Measurements from ENCODE around the gene CACNB2. TPM values are rescaled to one million over a fixed set of nuclear protein-coding genes. Genes with fewer than 3 reads are reported as not detected.

Gene CACNB2
- total and polyA plus RNA-seq, 4 experiments from 2014 or later, result 0.36 to 0.81 TPM; not detected in 2

GRCh38 chr10:18352175-18352574, 212.0 kb downstream of the CACNB2 start:
- POLR2A ChIA-PET (ENCODE audit: partially characterized antibody), result no interaction called here
- H3K27me3 ChIP-seq (ENCODE audit: insufficient read depth, low read length), result no peaks in the 10 kb centered on the region
- Mint-ChIP-seq H3K9me3 (peaks cover 0 to 2% (median 0%) of the 10 kb centered on the region in 8 donors), H3K4me1 (no peaks in the 10 kb centered on the region), H3K27me3 (peaks cover 0 to 4% of the 10 kb centered on the region in 2 donors), H3K27ac (no peak overlapping the region), H3K4me3 (no peak overlapping the region), H3K36me3 (no peaks in the 10 kb centered on the region)
- CTCF ChIA-PET (ENCODE audit: partially characterized antibody), result no interaction called here
- DNase-seq, result no peak
- no peak overlapping the region for H3K4me3 ChIP-seq (ENCODE audit: low read length in 2 of 2)
- intact Hi-C loops (cut with micrococcal nuclease), result no loop called here
- no peak overlapping the region for H3K27ac ChIP-seq (ENCODE audit: low read depth, low read length)
- no peaks in the 10 kb centered on the region for H3K9me3 ChIP-seq (ENCODE audit: control insufficient read depth in 1 of 2, low read length in 2 of 2)
- H3K36me3 ChIP-seq (ENCODE audit: insufficient read depth, low read length), result no peaks in the 10 kb centered on the region
- H3K4me1 ChIP-seq (ENCODE audit: insufficient read depth, low read length), result no peaks in the 10 kb centered on the region

- Mint-ChIP-seq H3K27ac (no peak overlapping the region), H3K36me3 (no peaks in the 10 kb centered on the region), H3K4me3 (no peak overlapping the region), H3K27me3 (peaks cover 3% of the 10 kb centered on the region in 2 donors), H3K9me3 (peaks cover 0 to 4% (median 0%) of the 10 kb centered on the region in 8 donors), H3K4me1 (no peaks in the 10 kb centered on the region)
- CTCF ChIA-PET (ENCODE audit: partially characterized antibody), result no interaction called here
- POLR2A ChIA-PET (ENCODE audit: partially characterized antibody), result no interaction called here
- intact Hi-C loops (cut with micrococcal nuclease), result no loop called here
- no peak overlapping the region for H3K27ac ChIP-seq (ENCODE audit: low read depth, low read length)
- H3K36me3 ChIP-seq (ENCODE audit: insufficient read depth, low read length), result no peaks in the 10 kb centered on the region
- no peaks in the 10 kb centered on the region for H3K27me3 ChIP-seq (ENCODE audit: insufficient read depth, low read length)
- no peaks in the 10 kb centered on the region for H3K9me3 ChIP-seq (ENCODE audit: control insufficient read depth in 1 of 2, low read length in 2 of 2)
- H3K4me3 ChIP-seq (ENCODE audit: low read length in 2 of 2), result no peak overlapping the region
- no peak for DNase-seq
- no peaks in the 10 kb centered on the region for H3K4me1 ChIP-seq (ENCODE audit: insufficient read depth, low read length)
Measured at GRCh38 chr10:18359812-18360211, 219.6 kb downstream of the CACNB2 start.

- Histone ChIP-seq H3K36me3 (ENCODE audit: insufficient read depth, low read length) (no peaks in the 10 kb centered on the region), H3K9me3 (ENCODE audit: control insufficient read depth in 1 of 2, low read length in 2 of 2) (no peaks in the 10 kb centered on the region), H3K4me3 (ENCODE audit: low read length in 2 of 2) (no peak overlapping the region), H3K27me3 (ENCODE audit: insufficient read depth, low read length) (no peaks in the 10 kb centered on the region), H3K4me1 (ENCODE audit: insufficient read depth, low read length) (no peaks in the 10 kb centered on the region), H3K27ac (ENCODE audit: low read depth, low read length) (no peak overlapping the region)
- DNase-seq, result no peak
- no peak overlapping the region for H3K4me3 Mint-ChIP-seq
- H3K27ac Mint-ChIP-seq, result no peak overlapping the region
- H3K4me1 Mint-ChIP-seq, result no peaks in the 10 kb centered on the region
- intact Hi-C loops (cut with micrococcal nuclease), result no loop called here
- ChIA-PET CTCF (ENCODE audit: partially characterized antibody) (no interaction called here), POLR2A (ENCODE audit: partially characterized antibody) (no interaction called here)
- H3K27me3 Mint-ChIP-seq, result peaks cover 0 to 3% of the 10 kb centered on the region in 2 donors
- no peaks in the 10 kb centered on the region for H3K36me3 Mint-ChIP-seq
- H3K9me3 Mint-ChIP-seq, result peaks cover 0 to 4% (median 0%) of the 10 kb centered on the region in 8 donors
Measured at GRCh38 chr10:18362892-18363291, 222.7 kb downstream of the CACNB2 start.

GRCh38 chr10:18364987-18365775, 225.0 kb downstream of the CACNB2 start:
- Histone ChIP-seq H3K27me3 (ENCODE audit: insufficient read depth, low read length) (no peaks in the 10 kb centered on the region), H3K9me3 (ENCODE audit: control insufficient read depth in 1 of 2, low read length in 2 of 2) (no peaks in the 10 kb centered on the region), H3K27ac (ENCODE audit: low read depth, low read length) (no peak overlapping the region), H3K4me3 (ENCODE audit: low read length in 2 of 2) (no peak overlapping the region), H3K4me1 (ENCODE audit: insufficient read depth, low read length) (no peaks in the 10 kb centered on the region), H3K36me3 (ENCODE audit: insufficient read depth, low read length) (no peaks in the 10 kb centered on the region)
- H3K4me1 Mint-ChIP-seq, result no peaks in the 10 kb centered on the region
- intact Hi-C loops (cut with micrococcal nuclease), result no loop called here
- peaks cover 0 to 4% (median 0%) of the 10 kb centered on the region in 8 donors for H3K9me3 Mint-ChIP-seq
- no peak overlapping the region for H3K27ac Mint-ChIP-seq
- H3K36me3 Mint-ChIP-seq, result no peaks in the 10 kb centered on the region
- peaks cover 0 to 3% of the 10 kb centered on the region in 2 donors for H3K27me3 Mint-ChIP-seq
- no peak for DNase-seq
- CTCF ChIA-PET (ENCODE audit: partially characterized antibody), result no interaction called here
- no peak overlapping the region for H3K4me3 Mint-ChIP-seq
- POLR2A ChIA-PET (ENCODE audit: partially characterized antibody), result no interaction called here

- Mint-ChIP-seq H3K4me3 (no peak overlapping the region), H3K4me1 (no peaks in the 10 kb centered on the region), H3K27ac (no peak overlapping the region), H3K36me3 (no peaks in the 10 kb centered on the region), H3K27me3 (peaks cover 0 to 3% of the 10 kb centered on the region in 2 donors), H3K9me3 (peaks cover 0 to 4% (median 0%) of the 10 kb centered on the region in 8 donors)
- Histone ChIP-seq H3K27ac (ENCODE audit: low read depth, low read length) (no peak overlapping the region), H3K4me3 (ENCODE audit: low read length in 2 of 2) (no peak overlapping the region), H3K27me3 (ENCODE audit: insufficient read depth, low read length) (no peaks in the 10 kb centered on the region), H3K4me1 (ENCODE audit: insufficient read depth, low read length) (no peaks in the 10 kb centered on the region), H3K36me3 (ENCODE audit: insufficient read depth, low read length) (no peaks in the 10 kb centered on the region), H3K9me3 (ENCODE audit: control insufficient read depth in 1 of 2, low read length in 2 of 2) (no peaks in the 10 kb centered on the region)
- no peak for DNase-seq
- intact Hi-C loops (cut with micrococcal nuclease), result no loop called here
- POLR2A ChIA-PET (ENCODE audit: partially characterized antibody), result no interaction called here
- CTCF ChIA-PET (ENCODE audit: partially characterized antibody), result no interaction called here
Measured at GRCh38 chr10:18367840-18368239, 227.6 kb downstream of the CACNB2 start.

GRCh38 chr10:18368273-18368672, 228.0 kb downstream of the CACNB2 start:
- POLR2A ChIA-PET (ENCODE audit: partially characterized antibody), result no interaction called here
- no peak overlapping the region for H3K4me3 ChIP-seq (ENCODE audit: low read length in 2 of 2)
- no peak overlapping the region for H3K4me3 Mint-ChIP-seq
- no peak overlapping the region for H3K27ac Mint-ChIP-seq
- H3K4me1 Mint-ChIP-seq, result no peaks in the 10 kb centered on the region
- no peaks in the 10 kb centered on the region for H3K36me3 Mint-ChIP-seq
- H3K9me3 ChIP-seq (ENCODE audit: control insufficient read depth in 1 of 2, low read length in 2 of 2), result no peaks in the 10 kb centered on the region
- H3K9me3 Mint-ChIP-seq, result peaks cover 0 to 4% (median 0%) of the 10 kb centered on the region in 8 donors
- peaks cover 0 to 3% of the 10 kb centered on the region in 2 donors for H3K27me3 Mint-ChIP-seq
- CTCF ChIA-PET (ENCODE audit: partially characterized antibody), result no interaction called here
- H3K36me3 ChIP-seq (ENCODE audit: insufficient read depth, low read length), result no peaks in the 10 kb centered on the region
- DNase-seq, result no peak
- intact Hi-C loops (cut with micrococcal nuclease), result no loop called here
- no peaks in the 10 kb centered on the region for H3K27me3 ChIP-seq (ENCODE audit: insufficient read depth, low read length)
- H3K4me1 ChIP-seq (ENCODE audit: insufficient read depth, low read length), result no peaks in the 10 kb centered on the region
- H3K27ac ChIP-seq (ENCODE audit: low read depth, low read length), result no peak overlapping the region

- ChIA-PET POLR2A (ENCODE audit: partially characterized antibody) (no interaction called here), CTCF (ENCODE audit: partially characterized antibody) (no interaction called here)
- H3K4me3 ChIP-seq (ENCODE audit: low read length in 2 of 2), result no peak overlapping the region
- H3K4me1 Mint-ChIP-seq, result no peaks in the 10 kb centered on the region
- no peaks in the 10 kb centered on the region for H3K36me3 ChIP-seq (ENCODE audit: insufficient read depth, low read length)
- H3K4me3 Mint-ChIP-seq, result no peak overlapping the region
- no peak overlapping the region for H3K27ac ChIP-seq (ENCODE audit: low read depth, low read length)
- peaks cover 0 to 4% (median 0%) of the 10 kb centered on the region in 8 donors for H3K9me3 Mint-ChIP-seq
- peaks cover 0 to 3% of the 10 kb centered on the region in 2 donors for H3K27me3 Mint-ChIP-seq
- H3K27ac Mint-ChIP-seq, result no peak overlapping the region
- no peaks in the 10 kb centered on the region for H3K27me3 ChIP-seq (ENCODE audit: insufficient read depth, low read length)
- H3K9me3 ChIP-seq (ENCODE audit: control insufficient read depth in 1 of 2, low read length in 2 of 2), result no peaks in the 10 kb centered on the region
- intact Hi-C loops (cut with micrococcal nuclease), result no loop called here
- no peaks in the 10 kb centered on the region for H3K4me1 ChIP-seq (ENCODE audit: insufficient read depth, low read length)
- no peaks in the 10 kb centered on the region for H3K36me3 Mint-ChIP-seq
- no peak for DNase-seq
Measured at GRCh38 chr10:18368682-18369081, 228.5 kb downstream of the CACNB2 start.
